Measurements from ENCODE around the gene SESN2. TPM values are rescaled to one million over a fixed set of nuclear protein-coding genes. Genes with fewer than 3 reads are reported as not detected.

Gene SESN2
- total RNA-seq, 2 donors from 2014 or later: 11.2 to 27.5 TPM

GRCh38 chr1:28280501-28280900, 21.2 kb downstream of the SESN2 start:
- no peaks in the 10 kb centered on the region for H3K27me3 ChIP-seq (replicated peaks; ENCODE audit: insufficient read depth)
- H3K4me3 ChIP-seq: no peak overlapping the region
- 94% methylated on average over 8 of the region's 8 CpGs for WGBS
- no peaks in the 10 kb centered on the region for H3K9me3 ChIP-seq
- TF ChIP-seq POLR2AphosphoS5 (IDR thresholded peaks at IDR 0.05) (no peak), POLR2A (IDR thresholded peaks at IDR 0.05) (no peak)
- TF ChIP-seq, protein P1, sequence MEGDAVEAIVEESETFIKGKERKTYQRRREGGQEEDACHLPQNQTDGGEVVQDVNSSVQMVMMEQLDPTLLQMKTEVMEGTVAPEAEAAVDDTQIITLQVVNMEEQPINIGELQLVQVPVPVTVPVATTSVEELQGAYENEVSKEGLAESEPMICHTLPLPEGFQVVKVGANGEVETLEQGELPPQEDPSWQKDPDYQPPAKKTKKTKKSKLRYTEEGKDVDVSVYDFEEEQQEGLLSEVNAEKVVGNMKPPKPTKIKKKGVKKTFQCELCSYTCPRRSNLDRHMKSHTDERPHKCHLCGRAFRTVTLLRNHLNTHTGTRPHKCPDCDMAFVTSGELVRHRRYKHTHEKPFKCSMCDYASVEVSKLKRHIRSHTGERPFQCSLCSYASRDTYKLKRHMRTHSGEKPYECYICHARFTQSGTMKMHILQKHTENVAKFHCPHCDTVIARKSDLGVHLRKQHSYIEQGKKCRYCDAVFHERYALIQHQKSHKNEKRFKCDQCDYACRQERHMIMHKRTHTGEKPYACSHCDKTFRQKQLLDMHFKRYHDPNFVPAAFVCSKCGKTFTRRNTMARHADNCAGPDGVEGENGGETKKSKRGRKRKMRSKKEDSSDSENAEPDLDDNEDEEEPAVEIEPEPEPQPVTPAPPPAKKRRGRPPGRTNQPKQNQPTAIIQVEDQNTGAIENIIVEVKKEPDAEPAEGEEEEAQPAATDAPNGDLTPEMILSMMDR (IDR thresholded peaks at IDR 0.05): no peak
- intact Hi-C loops (cut with DNase I): no loop called here
- DNase-seq (ENCODE audit: low spot score): no peak
- no peaks in the 10 kb centered on the region for H3K4me1 ChIP-seq (replicated peaks)
- H3K36me3 ChIP-seq: peaks cover 0 to 11% of the 10 kb centered on the region in 2 donors
- H3K27ac ChIP-seq: no peak overlapping the region

- H3K27me3 ChIP-seq (replicated peaks; ENCODE audit: insufficient read depth): no peaks in the 10 kb centered on the region
- H3K36me3 ChIP-seq: peaks cover 0 to 11% of the 10 kb centered on the region in 2 donors
- no peak overlapping the region for H3K27ac ChIP-seq
- TF ChIP-seq POLR2A (IDR thresholded peaks at IDR 0.05) (no peak), POLR2AphosphoS5 (IDR thresholded peaks at IDR 0.05) (no peak)
- TF ChIP-seq, protein P1 (IDR thresholded peaks at IDR 0.05): no peak
- H3K4me1 ChIP-seq (replicated peaks): no peaks in the 10 kb centered on the region
- no peak for DNase-seq (ENCODE audit: low spot score)
- H3K4me3 ChIP-seq: no peak overlapping the region
- intact Hi-C loops (cut with DNase I): no loop called here
- 75% methylated on average over 5 of the region's 5 CpGs for WGBS
- no peaks in the 10 kb centered on the region for H3K9me3 ChIP-seq
These were observed 21.7 kb downstream of the SESN2 start for GRCh38 chr1:28280977-28281381.

DNA sequence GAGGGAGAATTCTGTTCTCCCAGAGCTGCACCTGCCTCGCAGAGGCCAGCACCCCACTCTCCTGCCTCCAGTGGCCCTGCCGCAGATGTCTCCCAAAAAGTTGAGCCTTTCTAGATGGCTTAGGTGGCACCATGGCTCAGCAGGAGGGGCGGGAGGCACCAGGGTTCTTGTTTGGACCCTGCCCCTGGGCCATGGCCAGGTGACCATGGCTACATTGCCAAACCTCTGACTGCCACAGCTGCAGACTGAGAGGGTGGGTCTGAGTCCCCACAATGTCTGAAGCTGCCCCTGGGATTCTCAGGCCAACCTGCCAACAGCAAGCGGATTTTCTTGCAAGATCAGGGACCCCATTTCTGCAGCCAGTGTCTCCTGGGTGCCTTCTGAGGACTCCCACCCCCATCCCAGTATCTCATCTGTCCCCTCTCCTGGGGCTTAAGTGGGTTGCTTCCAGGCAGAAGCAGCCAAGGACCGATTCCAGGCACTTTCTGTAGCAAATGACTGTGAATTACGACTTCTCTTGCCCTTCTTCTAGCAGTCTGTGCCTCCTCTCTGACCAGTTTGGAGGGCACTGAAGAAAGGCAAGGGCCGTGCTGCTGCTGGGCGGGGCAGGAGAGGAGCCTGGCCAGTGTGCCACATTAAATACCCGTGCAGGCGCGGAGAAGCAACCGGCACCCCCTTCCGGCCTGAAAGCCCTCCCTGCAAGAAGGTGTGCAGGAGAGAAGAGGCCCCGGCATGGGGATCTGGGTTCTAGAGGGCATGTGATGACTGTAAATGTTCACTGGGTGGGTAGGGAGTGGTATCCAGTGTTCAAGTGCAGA, 22.5 kb downstream of the SESN2 start:
- Histone ChIP-seq H3K4me3 (no peak overlapping the region), H3K36me3 (peaks cover 0 to 11% of the 10 kb centered on the region in 2 donors), H3K27ac (no peak overlapping the region), H3K9me3 (no peaks in the 10 kb centered on the region), H3K4me1 (replicated peaks) (no peaks in the 10 kb centered on the region), H3K27me3 (replicated peaks; ENCODE audit: insufficient read depth) (no peaks in the 10 kb centered on the region)
- TF ChIP-seq, protein P1 (IDR thresholded peaks at IDR 0.05): no peak
- TF ChIP-seq POLR2AphosphoS5 (IDR thresholded peaks at IDR 0.05) (no peak), POLR2A (IDR thresholded peaks at IDR 0.05) (no peak)
- intact Hi-C loops (cut with DNase I): no loop called here
- 79% methylated on average over 14 of the region's 14 CpGs for WGBS
- DNase-seq (ENCODE audit: low spot score): no peak

GRCh38 chr1:28282426-28283407, 23.4 kb downstream of the SESN2 start:
- intact Hi-C loops (cut with DNase I): no loop called here
- no peaks in the 10 kb centered on the region for H3K9me3 ChIP-seq
- no peak overlapping the region for H3K27ac ChIP-seq
- DNase-seq (ENCODE audit: low spot score): no peak
- TF ChIP-seq POLR2A (IDR thresholded peaks at IDR 0.05) (no peak), POLR2AphosphoS5 (IDR thresholded peaks at IDR 0.05) (no peak)
- TF ChIP-seq, protein P1 (IDR thresholded peaks at IDR 0.05): no peak
- no peaks in the 10 kb centered on the region for H3K27me3 ChIP-seq (replicated peaks; ENCODE audit: insufficient read depth)
- no peak overlapping the region for H3K4me3 ChIP-seq
- no peaks in the 10 kb centered on the region for H3K4me1 ChIP-seq (replicated peaks)
- H3K36me3 ChIP-seq: peaks cover 0 to 11% of the 10 kb centered on the region in 2 donors
- 87% methylated on average over 14 of the region's 14 CpGs for WGBS

Data from prostate gland (tissue), 2 donors.